GM19239 (cell line): ENCODE data around the gene GFPT2.
A peak's percentile ranks its signal among the peaks of the same experiment; 100 is the strongest.
"Not testable (repeated sequence)": the region's sequence is repeated elsewhere in the genome, so short reads cannot be mapped to it uniquely, and the experiment has no call there.

Experiments
- DNase-seq: peaks from one replicate; pipeline ENCODE4 v3.0.0; 2011; ENCODE audit warnings: low spot score; ENCODE audit not compliant: insufficient read length
- FAIRE-seq: peaks from 2 replicates; lab custom pipeline; 2011; peaks lifted over from hg19 to GRCh38; lab: Jason Lieb, UNC

The GFPT2 gene

DNA sequence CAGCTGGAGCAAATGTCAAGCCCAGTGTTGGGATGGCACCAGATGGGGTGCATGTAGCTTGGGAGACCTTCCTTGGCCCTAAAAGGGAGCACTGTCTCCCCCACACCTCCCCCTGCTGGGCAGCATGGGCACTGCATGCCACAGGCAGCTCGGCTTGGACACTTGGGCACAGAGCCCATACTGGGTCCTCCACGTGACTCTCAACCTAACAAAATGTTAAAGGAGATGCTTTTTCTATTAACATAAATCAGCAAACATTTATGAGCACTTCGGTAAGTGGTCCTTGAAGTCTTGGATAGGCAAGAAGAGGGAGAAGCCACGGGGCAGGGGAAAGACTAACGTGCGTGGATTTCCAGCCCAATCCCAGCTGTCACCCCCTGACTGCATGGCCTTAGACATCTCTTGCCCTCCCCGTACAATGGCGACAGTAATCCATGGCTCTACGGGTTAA is 37.3 kb downstream of the GFPT2 start:
- DNase-seq (peak; percentile 81), FAIRE-seq (no peak)

DNA sequence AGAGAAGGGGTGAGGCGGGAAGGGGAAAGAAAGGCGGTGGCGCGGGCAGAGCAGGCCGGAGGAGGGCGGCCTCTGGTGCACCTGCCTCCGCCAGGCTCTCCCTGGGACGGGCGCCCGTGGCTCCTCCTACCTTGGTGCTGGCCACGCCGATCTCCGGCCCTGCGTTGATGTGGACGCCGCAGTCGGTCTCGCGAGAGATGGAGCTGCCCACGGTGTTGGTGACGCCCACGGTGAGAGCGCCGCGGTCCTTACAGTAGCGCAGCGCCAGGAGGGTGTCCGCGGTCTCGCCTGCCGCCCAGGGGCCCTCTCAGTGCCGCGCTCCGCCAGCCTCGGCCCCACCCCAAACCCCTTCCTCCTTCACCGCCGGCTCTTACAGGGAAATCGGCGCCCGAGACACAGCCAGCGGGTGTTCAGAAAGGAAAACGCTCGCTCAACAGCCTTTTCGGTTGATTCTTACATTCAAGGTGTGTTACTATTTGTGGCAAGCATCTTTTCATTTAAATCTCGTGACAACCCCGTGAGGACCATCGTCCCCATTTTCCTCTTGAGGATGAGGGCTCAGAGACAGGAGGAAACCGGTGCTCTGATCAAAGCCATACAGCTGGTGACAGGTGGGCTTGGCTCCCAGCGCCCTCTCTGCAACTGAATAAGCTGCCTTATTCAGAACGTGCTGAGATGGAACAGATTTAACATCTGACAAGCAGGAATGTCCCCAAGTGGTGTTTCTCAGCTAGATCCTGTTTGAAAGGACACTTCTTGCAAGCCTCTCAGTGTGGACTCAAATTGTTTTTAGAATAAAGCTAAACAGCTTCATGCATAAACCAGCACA is 39.2 kb downstream of the GFPT2 start:
- DNase-seq (no peak), FAIRE-seq (no peak)

DNA sequence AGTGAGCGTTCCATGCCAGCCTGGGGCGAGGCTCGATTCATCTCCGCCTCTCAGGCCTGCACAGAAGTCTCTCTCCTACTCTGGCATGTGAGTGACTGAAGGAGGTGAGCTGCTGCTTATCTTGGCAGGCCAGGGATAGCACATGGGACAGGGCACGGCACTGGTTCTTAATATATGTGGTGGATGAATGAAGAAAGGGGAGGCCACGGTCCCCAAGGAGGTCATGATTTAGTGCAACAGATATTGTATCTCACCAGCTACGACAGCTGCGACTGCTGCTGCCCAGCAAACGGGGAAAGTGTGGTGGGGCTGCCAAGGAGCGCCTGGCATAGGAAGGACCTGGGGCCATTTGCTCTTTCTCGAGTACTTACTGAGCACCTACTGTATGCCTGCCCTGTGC is 41.9 kb downstream of the GFPT2 start:
- FAIRE-seq: no peak
- no peak for DNase-seq

DNA sequence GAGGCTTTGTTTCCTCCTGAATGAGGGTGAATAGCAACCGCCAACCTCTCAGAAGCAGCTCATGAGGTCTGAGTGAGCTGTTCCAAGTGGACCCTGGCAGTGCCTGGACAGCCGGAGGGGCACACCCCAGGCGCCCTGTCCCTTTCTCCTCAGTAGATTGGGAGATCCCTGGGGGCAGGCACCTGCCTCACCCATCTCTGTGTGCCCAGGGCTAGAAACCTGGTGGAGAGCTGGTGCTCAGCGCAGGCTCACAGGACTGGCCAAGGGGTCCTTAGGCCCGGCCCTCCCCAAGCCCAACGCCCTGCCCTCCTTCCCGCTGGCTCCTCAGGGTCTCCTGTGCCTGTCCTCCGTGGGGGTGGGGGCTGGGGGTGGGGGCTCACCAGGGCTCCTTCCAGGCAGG is 46.3 kb downstream of the GFPT2 start:
- no peak for DNase-seq
- FAIRE-seq: no peak

DNA sequence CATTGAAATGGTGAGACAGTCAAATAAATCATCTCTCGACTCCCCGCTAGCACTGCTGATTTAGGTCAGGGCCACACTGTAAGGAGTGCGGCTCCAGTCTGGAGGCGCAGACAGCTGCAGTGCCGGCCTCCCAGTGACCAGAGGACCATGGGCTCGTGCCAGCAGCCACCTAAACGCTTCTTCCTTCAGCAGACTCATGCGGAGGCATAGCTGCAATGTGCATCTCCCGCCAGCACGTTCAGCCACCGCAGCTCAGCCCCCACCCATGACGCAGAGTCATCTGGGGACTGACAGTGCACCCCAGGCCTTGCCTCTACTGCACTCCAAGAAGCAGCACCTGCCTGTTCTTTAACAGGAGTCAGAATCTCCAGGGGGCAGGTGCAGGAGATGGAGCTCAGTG is 47.7 kb downstream of the GFPT2 start:
- no peak for DNase-seq
- FAIRE-seq: no peak

DNA sequence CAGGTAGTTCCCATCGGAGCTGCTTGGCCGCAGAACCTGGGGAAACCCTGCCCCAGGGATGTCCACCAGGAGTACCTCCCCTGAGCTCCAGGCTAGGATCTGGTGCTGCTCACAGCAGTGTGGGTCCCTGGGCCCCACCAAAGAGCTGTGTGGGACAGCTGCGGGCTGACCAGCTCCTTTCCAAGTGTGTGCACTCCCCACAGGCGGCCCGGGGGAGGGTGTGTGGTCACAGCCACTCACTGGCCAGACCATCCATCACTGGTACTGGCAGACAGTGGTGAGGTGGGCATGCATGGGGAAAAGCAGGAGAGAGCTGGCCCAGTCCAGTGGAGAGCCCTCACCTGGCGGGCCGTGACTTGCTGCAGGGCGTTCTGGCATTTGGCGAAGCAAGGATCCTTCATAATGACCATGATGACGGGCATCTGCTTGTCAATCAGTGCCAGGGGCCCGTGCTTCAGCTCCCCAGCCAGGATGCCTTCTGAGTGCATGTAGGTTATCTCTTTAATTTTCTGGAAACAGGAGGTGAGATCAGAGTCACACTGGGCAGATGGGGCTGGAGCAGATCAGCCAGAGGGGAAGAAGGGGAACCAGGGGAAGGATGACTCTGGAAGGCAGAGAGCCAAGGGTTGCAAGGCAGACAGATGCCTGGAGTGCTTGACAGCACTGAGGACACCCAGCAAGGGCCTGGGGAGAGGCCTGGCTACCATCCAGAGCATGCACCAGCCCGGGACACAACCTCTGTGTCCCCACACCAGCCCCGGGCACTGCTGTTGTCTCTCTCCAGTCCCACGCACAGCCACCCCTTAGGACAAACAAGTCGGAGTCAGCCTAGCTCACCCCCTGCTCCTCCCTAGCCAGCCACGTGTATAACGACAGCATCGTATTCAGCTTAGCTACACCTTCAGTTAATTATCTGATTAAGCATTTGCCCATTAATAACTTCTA is 48.4 kb downstream of the GFPT2 start:
- FAIRE-seq: no peak
- DNase-seq: no peak

DNA sequence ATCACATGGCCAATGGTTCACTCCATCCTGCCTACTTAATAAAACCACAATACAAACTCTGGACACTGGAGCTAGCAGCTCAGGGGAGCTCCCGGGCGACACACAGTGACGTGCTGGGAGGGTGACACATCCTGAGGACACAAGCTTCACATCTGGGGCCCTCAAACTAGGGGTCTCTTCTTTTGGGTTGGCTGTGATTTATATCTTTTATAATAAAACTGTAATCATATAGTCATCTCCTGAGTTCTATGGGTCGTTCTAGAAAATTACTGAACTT is 49.2 kb downstream of the GFPT2 start:
- FAIRE-seq: no peak
- DNase-seq: no peak

DNA sequence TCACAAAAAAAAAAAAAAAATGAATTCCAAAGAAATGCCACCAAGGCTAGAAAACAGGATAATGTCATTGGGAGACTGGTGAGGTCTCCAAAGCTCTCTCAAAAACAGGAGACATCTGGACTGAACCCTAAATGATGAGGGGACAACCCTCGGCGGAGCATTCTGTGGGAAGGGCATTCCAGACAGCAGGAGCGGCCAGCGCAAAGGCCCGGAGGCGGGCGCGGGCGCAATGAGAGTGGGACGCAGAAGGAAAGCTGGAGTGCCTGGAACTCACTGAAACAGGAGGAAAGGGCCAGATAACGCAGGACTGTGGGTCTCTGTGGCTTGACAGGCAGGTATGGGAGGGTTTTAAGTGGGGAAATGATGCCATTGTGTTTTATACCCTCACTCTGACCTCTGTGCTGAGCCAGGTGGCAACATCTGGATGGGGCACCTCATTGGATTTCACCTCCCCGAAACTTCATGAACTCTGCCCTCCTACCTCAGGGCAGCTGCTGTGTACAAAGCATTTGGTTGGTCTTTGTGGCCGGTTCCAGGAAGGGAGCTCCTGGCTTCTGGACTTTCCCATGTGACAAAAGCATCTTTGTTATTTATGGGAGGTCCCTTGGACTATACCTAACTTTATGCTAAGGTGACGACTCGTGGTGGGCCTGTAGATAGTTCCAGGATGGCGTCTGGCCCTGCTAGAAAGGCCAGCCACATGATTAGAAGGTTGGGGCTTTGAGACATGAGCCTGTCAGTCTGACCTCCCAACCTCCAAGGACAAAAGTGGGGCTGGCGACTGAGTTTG is 49.7 kb downstream of the GFPT2 start:
- no peak for FAIRE-seq

DNA sequence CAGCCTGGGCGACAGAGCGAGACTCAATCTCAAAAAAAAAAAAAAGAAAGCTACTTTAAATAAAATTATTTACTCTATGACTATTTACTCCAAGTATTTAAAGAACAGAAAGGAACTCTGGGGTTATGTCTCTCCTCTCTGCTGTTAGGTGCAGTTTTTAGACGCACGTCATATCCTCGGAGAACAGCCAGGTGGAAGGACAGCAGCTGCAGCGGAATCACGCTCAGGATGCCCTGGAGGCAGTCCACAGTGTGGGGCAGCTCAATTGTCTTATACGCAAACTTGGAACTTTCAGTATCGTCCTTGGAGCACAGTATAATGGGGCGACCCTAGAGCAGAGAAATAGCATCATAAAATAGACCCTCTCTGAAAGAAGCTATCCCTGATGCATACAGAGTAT is 50.9 kb downstream of the GFPT2 start:
- no peak for DNase-seq
- no peak for FAIRE-seq

More for the DNA sequence above, 49.7 kb downstream of the GFPT2 start:
- DNase-seq: no peak

DNA sequence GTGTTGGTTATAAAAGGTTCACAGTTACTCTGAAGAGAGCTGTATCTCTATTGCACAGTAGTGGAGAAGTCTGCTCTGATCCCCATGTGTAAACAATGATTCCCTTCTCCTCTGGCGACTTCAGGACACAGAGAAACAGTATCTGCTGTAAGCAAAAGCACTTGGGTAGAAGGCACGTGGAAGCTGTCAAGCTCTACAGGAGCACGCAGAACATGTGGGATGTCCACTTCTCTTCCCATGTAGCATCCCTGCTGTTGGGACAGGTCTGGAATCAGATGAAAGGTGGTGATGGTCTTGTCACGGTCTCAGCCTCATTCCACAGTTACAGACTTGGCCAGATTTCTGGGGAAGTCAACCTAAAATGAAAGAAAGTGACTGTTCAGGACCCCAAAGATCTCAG is 51.9 kb downstream of the GFPT2 start:
- no peak for DNase-seq
- no peak for FAIRE-seq

DNA sequence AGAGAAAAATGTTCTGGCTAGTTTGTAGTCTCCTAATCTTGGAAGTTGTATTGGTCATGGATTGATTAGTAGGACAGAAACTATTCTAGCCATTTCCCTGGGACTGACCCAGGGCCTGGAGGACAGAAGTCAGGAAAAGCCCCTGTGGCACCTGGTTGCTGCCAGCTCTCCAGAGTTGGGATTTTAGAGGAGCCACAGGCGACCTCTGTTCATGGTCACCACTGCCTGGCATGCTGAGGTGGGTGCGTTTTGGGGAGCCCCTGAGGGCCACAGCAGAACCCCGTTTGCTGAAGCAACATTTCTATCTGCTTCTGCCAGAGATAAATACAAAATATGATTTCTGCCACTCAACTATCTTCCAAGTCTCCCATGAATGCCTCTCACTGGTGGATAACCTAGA is 53.6 kb downstream of the GFPT2 start:
- no peak for DNase-seq
- FAIRE-seq: no peak

DNA sequence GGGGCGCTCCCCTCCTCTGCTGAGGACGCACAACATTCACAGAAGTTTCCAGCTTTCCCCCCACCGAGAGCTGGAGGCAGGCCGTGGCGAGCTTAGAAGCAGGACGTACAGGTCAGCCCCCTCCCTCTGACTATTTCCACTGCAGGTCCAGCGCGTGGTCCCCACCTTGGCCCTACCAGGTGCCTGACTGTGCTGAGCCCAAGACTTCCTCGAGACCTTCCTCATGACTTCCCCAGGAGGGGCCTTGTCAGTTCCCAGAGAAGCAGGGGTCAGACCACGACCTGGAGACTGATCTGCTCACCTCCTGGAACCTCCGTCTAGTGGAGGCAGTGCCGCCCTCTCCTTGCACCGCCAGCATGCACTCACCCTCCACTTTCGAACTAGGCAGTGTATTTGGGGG is 54.1 kb downstream of the GFPT2 start:
- FAIRE-seq, DNase-seq: not testable (repeated sequence)

DNA sequence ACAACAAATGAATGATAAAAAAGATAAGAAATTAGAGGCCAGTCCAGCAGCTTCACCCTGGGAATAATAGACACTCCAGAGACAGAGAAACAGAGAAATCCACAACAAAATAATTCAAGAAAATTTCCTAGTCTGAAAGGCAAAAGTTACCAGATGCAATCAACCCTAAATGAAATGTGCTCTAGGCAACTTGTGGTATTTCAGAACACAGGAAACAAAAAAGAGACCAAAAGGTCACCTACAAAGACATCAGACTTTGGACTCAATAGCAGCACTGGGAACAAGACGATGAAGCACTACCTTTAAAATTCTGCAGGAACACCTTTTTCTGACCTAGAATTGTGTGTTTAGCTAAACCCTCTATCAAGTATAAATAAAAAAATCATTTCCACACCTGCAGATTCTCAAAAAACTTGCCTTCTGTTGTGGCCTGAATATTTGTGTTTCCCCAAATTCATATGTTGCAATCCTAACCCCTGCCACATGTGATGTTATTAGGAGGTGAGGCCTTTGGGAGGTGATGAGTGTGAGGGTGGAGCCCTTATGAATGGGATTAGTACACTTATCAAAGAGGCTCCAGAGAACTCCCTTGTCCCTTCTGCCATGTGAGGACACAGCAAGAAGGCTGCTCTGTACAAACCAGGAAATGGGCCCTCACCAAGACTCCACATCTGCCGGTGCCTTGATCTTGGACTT is 55.4 kb downstream of the GFPT2 start:
- FAIRE-seq (no peak), DNase-seq (no peak)

DNA sequence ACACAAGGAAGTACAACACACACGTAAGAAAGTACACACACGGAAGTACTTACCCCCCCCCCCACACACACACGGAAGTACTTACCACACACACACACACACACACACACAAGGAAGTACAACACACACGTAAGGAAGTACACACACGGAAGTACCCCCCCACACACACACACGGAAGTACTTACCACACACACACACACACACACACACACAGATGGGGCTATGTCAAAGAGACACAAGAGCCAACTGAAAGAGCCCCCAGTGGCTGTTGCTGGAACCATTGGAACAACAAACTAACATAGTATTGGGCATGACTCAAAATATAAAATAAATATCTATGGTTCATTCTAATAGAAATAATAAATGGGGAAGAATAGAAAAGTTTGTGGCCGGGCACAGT is 56.4 kb downstream of the GFPT2 start:
- FAIRE-seq (no peak), DNase-seq (no peak)

DNA sequence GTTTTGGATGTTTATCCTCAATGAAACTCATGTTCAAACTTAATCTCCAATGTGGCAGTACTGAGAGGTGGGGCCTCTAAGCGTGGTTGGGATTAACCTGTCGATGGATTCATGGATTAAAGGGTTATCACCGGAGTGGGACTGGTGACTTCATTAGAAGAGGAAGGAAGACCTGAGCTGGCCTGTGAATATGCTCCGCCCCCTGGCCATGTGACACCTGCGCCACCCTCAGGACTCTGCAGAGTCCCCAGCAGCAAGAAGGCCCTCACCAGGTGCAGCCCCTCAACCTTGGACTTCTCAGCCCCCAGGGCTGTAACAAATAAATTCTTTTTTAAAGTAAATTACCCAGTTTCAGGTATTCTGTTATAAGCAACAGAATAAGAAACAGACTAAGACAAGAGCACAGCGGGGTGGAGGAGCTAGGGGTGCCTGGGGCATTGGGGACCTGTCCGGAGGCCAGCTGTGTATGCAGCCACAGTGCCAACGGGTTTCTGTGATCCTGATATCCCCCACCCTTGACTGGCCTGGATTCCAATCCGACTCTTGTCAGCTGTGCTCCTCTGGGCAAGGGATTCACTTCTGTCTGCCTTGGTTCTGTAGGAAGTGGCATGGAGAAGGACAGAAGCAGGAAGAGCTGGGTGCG is 58.1 kb downstream of the GFPT2 start:
- FAIRE-seq (no peak), DNase-seq (no peak)

DNA sequence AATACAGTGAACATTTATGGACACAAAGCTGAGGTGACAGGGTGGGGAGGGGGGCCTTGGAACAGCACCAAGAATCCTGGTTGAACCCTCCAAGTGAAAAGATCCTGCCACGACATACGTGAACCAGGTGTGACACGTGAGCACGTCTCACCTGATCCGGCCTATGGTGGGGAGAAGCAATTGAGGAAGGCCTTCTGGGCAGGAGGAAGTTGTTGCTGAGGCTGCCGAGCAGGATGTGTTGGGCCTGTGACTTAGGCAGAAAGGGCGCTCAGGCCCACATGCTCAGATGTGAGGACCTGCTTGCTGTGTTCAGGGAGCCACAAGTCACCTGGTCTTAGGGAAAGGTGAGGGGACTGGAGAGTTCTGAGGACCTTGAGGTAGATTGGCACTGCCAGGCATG is 58.7 kb downstream of the GFPT2 start:
- FAIRE-seq (no peak), DNase-seq (no peak)

DNA sequence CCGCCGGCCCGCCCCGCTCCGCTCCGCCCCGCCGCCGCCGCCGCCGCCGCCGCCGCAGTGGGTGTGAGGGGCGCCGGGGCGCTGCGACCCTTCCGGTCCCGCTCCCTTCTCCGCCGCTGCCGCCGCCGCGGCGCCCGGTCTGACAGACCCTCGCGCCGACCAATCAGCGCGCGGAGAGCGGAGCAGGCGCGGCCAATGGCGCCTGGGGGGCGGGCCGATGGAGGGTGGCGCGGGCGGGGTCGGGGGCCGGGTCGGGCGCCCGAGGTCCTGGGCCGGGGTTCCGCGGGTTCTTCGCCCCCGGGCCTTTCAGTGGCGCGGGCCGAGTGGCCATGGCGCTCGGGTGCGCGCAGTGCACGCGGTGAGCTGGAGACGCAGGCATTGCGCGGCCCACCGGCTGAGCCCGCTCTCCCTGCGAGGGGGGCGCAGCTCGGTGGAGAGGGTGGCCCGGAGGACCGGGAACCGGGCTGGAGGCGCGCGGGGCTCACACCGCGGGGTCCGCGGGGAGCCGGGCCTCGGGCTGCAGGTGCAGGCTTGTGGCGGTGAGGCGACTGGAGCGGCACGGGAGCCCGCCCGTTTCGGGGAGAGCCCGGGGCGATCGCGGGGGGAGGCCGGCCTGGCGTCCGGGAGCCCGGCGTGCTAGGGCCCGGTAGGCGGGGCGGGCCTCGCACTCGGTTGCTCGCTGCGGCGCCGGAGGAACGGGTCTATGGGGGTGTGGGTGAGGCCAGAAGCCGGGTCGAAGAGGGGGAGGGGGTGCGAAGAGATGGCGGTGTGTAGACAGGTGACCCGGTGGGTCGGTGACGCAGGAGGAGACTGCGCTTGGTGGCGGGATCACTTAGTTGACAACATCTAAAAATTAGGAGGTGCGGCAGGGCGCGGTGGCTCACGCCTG is 60.9 kb downstream of the GFPT2 start, which contains the start of gene MAPK9:
TSS of gene MAPK9 (minus strand) at position 141 of the 889 bp plus-strand sequence. CDS start 11,522 bp downstream, outside the sequence.
- no peak for FAIRE-seq
- peak; percentile 96 for DNase-seq

DNA sequence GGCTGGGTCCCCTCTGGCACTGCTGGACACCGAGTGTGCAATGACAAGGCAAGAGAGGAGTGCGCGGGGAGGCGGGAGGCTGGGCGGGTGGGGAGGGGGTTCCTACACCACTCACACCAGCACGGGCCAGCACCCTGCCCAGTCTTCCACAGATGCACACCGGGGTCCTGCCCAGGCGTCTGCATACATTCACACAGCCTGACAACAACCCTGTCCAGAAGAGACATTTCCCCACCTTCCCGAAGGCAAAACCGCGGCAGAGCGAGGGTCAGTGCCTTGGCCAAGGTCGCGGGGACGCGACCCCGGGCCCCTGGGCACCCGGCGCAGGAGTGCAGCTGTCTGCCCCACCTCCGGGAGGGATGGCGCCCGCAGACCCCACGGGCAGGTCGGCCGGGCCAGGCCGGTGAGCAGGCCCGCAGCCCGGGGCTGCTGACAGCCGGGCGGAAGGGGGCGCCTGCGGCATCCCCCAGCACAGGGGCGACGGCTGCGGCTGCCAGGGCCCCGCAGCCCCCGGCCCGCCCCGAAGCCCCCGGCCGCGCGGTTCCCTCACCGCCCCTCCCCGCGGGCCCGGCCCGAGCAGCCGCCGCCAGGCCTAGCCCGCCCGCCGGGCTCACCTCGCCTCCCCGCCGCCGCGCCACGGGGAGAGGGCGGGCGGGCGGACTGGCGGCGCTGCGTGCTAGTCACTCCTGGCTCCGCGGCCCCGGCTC is 61.7 kb downstream of the GFPT2 start:
- DNase-seq: peak; percentile 37
- no peak for FAIRE-seq
